HG03039 (cell line): Measurements from ENCODE around the gene MOCOS.
A peak's percentile ranks its signal among the peaks of the same experiment; 100 is the strongest.
"Not testable (repeated sequence)": the region's sequence is repeated elsewhere in the genome, so short reads cannot be mapped to it uniquely, and the experiment has no call there.

Source experiments
- ATAC-seq: cut with Tn5 transposase; IDR thresholded peaks from one replicate; pipeline ENCODE4 v1.9.1; 2021; ENCODE audit warnings: mild to moderate bottlenecking, moderate library complexity; ENCODE audit not compliant: unreplicated experiment

The MOCOS gene, protein sequence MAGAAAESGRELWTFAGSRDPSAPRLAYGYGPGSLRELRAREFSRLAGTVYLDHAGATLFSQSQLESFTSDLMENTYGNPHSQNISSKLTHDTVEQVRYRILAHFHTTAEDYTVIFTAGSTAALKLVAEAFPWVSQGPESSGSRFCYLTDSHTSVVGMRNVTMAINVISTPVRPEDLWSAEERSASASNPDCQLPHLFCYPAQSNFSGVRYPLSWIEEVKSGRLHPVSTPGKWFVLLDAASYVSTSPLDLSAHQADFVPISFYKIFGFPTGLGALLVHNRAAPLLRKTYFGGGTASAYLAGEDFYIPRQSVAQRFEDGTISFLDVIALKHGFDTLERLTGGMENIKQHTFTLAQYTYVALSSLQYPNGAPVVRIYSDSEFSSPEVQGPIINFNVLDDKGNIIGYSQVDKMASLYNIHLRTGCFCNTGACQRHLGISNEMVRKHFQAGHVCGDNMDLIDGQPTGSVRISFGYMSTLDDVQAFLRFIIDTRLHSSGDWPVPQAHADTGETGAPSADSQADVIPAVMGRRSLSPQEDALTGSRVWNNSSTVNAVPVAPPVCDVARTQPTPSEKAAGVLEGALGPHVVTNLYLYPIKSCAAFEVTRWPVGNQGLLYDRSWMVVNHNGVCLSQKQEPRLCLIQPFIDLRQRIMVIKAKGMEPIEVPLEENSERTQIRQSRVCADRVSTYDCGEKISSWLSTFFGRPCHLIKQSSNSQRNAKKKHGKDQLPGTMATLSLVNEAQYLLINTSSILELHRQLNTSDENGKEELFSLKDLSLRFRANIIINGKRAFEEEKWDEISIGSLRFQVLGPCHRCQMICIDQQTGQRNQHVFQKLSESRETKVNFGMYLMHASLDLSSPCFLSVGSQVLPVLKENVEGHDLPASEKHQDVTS

DNA sequence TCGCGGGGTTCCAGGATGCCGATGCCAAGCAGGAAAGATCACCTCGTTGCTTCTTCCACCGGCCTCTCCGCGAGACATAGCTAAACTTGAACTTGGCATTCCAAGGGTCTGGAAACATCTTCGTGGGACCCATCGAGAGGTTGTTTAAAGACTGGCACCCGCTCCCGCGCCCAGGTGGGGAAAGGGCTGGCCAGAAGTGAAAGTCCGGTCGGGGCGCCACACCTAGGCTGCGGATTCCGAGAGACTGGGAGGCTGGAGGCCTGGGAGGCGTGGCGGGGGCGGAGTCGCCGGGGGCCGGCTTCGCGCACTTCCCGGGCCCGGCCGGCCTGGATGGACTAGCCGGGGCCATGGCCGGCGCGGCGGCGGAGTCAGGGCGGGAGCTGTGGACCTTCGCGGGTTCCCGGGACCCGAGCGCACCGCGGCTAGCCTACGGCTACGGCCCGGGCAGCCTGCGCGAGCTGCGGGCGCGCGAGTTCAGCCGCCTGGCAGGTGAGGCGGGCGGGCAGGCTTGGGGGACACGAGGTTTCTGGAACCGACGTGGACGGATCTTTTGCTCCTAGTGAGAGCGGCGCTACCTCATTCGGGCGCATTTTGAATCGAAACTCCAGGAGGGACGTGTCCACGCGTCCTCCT is at the start of gene MOCOS:
TSS of gene MOCOS (plus strand) at position 305 of the 633 bp plus-strand sequence. CDS start at position 348, 43 bp downstream.
- peak; percentile 82 for ATAC-seq

DNA sequence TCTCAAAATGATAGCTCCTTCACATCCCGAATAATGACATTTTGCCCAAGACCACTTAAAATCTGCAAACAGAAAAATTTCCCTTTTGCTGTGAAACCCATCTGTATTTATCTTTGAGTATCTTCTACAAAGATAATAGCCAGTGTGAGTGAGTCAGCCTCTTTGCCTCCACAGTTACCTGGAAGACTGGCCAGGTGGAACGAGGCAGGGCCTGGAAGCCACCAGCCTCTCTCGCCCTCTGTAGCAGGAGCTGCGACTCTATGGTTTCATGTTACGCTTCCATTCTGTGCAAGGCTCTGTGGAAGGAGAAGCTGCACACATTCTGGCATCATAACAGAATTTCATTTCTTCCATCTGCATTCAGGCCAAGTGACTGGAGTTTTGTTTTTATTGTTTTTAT is 48.1 kb upstream of the MOCOS start:
- ATAC-seq = no peak

DNA sequence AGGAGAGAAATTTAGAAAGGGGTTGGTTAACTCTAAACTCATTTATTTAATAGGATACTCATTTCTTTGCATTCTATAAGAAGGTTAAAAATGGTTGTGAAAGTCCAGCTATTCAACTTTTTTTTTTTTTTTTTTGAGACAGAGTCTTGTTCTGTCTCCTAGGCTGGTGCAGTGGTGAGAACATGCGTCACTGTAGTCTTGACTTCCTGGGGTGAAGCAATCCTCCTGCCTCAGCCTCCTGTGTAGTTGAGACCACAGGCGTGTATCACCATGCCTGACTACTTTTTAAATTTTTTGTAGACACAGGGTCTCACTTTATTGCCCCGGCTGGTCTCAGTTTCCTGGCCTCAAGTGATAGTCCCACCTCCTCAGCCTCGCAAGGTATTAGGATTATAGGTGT is 45.7 kb upstream of the MOCOS start:
- ATAC-seq = no peak

DNA sequence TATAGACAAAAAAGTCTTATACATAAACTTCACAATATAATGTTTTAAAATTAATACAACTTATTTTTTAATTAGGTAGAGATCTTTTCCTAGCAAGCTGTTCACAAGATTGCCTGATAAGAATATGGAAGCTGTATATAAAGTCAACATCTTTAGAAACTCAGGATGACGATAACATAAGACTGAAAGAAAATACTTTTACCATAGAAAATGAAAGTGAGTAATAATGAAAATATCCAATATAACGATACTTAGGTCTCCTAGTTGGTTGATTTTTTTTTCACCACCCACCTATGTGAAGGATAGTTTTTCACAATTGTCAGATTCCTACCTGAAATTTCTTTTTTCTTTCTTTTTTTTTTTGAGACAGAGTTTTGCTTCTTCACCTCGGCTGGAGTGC is 44.5 kb upstream of the MOCOS start:
- ATAC-seq = no peak

DNA sequence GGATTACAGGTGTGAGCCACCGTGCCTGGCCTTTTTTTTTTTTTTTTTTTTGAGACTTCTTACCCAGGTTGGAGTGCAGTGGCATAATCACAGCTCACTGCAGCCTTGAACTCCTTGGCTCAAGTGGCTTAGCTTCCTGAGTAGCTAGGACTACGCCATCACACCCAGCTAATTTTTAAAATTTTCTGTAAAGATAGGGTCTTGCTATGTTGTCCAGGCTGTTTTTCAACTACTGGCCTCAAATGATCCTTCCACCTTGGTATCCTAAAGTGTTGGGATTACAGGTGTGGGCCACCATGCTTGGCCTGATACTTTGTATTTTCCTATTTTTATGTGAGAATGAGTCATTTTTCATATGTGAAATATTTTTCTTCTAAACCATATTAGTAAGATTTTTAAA is 43.9 kb upstream of the MOCOS start:
- ATAC-seq = no peak

DNA sequence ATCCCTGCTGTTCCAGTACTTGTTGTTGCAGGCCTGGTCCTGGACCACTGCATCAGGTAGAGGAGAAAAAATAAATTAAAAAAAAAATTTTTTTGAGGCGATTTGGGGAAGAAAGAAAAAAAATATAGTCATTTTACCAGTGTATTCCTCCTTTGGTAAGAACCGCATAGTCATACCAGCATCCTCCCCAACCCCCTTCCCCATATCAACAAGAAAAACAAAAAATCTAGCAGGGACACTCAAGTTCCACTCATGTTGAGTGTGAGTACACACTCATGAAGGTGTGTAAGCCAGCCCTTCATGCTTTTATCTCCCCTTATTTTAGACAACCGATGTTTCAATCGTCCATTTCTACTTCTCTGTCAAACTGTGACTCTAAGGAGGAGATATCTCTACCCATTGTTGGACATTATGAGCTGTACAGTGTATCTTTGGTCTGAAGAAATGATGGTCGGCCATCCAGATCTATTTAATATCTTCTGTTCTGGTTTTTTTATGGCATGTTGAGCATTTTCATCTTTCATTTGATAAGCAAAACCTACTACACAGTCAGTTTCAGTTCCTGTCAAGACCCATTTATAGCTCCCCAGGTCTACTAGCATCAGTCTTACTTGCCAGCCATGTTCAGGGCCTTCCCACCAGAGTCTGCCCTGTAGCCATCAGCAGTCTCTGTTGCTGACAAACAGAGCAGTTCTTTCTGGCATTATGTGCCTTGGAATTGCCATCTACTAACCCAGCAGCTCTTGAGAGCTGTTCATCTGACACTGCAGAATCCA is 37.6 kb upstream of the MOCOS start:
- peak; percentile 87 for ATAC-seq

DNA sequence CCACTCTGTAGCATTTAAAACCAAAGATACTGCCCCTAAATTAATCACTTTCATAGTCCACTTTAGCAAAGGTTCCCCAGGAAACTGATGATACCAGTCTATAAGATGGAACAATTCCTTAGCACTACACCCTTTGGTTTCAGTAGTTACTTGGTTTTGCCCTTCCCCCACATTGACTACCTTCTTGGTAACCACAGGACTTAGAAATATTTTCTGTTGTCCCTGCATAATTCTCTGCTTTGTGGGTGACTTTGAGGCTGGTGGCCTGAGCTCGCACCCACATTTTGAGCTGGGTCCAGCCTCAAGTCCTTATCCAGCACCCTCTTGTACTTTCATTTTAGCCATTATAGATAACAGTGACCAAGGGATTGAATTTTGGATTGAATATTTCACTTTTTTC is 34.5 kb upstream of the MOCOS start:
- no peak for ATAC-seq

DNA sequence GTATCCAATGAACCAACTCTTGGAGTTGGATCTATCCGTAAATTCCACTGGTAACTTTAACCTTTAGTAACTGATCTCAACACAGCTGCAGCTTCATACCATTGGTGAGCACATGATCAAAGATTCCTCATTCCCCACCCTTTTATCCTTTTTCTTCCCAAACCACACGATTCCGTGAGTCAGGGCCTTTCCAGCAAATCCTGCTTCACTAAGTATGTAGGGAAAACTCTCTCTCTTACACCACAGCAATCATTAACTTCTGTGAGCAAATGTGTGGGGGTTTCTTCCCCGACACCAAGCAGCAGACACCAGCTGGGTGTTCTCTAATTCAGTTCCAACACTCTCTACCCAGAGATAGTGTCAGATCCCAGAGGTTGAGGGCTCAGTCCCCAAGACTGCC is 34.1 kb upstream of the MOCOS start:
- no peak for ATAC-seq

DNA sequence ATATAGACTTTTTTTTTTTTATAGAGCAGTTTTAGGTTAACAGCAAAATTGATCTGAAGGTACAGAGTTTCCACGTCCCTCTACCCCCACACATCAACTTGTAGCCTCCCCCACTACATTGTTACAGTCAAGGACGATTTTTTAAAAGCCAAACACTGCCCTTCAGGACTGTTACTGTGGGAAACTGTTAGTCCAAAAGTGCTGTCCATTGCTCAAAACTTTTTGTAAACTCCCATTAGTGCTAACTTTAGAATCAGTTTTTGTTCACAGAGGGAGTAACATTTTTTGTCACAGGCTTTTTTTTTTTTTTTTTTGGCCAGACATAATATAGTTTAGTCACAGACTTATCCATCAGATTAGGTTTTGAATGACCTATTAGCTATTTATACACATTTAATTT is 33.5 kb upstream of the MOCOS start:
- ATAC-seq = no peak

DNA sequence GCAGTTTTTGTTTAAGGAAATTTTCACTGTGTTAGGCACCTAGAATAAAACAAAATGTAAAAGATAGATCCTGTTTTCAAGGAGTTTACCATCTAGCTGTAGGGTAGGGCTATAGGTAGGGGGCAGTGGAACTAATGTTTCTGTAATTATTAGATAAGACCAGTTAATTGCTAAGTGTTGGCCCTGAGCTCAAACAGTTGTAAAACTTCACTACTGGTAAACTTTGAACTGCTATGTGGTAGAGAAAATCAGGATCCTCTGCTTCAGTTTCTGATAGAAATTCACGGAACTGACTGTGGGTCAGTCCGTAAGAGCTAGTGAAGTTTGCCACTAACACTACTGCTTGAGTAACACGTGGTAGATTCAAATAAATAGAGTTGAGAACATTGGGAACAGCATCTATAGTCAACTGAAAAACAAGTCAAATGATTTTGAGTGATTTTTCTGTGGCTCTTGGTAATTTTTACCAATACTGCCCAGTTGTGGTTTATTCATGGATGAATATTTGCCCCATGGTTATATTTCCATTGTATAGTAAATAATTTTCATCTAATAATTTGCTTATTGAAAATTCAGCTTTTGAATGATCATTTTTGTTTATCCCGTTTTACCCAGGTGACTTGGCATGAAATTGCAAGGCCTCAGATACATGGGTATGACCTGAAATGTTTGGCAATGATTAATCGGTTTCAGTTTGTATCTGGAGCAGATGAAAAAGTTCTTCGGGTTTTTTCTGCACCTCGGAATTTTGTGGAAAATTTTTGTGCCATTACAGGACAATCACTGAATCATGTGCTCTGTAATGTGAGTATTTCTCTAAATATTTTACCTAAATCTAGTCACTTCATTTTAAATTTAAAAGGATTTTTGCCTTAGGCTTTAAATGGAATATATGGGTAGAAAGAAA is 31.2 kb upstream of the MOCOS start:
- no peak for ATAC-seq

DNA sequence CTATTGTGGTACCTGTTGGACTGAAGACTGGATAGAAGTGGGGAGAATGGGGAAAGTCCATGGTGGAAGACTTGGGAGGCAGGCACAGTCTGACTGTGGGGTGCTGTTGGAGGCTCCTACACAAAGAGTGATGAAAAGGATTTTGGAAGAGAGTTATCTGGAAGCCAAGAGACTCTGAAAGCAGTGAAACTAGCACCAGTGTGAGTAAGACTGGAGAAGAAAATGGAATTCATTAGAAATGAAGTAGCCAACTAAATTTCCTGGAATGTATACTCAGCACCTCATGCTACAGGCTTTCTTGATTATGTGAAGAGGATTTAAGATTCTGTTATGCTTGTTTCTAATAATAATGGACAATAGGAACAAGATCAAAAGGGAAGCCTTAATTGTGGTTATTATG is 29.9 kb upstream of the MOCOS start:
- ATAC-seq = no peak

DNA sequence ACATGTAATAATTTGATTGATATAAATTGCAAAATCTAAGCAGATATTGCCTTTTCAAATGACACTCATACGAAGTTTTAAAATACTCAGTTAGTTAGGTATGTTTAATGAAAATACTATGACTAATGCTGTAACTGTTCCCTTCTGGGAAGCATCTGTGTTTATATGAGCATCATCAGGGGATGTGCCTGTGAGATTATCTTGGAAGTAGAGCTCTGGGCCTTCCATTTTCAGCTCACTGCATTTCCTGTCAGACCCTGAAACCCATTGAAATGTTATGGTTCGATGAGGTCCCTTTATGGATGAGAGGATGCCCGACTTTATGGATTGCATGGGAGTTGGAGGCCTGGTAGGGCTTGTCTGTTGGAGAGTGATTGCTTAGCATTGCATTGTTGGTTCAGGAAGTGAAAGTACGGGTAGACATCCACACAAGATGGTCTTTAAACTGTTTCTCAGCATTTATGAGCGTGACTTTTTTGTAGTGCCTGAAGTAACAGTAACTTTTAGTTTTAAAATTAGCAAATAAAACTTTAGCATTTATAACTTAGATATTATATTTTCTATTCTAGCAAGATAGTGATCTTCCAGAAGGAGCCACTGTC is 28.9 kb upstream of the MOCOS start:
- no peak for ATAC-seq

DNA sequence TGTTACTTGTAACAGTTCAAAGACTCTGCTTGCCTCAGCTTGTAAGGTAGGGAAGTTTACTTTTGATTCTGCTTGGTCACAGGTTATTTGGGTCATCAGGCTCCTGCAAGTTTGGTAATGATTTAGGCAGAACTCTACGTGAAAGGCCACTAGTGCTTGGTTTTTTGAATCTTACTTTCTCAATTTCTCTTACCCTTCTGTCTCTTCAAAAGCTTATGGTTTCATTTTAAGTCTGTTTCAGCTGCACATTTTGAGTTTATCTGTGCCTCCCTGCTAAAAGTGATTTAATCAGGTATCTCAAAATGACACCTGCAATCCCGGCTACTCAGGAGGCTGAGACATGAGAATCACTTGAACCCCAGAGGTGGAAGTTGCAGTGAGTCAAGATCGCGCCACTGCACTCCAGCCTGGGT is 26.3 kb upstream of the MOCOS start:
- no peak for ATAC-seq

DNA sequence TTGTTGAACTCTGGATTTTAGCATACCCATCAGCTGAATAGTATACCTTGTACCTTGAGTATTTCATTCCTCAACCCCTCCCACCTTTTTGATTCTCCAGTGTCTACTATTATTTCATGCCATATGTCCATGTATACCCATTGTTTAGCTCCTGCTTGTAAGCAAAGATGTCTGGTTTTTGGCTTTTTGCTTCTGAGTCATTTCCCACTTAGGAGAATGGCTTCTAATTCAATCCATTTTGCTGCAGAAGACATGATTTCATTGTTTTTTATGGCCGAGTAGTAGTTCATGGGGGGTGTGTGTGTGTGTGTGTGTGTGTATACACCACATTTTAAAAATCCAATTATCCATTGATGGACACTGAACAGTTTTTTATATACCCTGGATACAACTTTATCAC is 24.3 kb upstream of the MOCOS start:
- ATAC-seq = no peak

DNA sequence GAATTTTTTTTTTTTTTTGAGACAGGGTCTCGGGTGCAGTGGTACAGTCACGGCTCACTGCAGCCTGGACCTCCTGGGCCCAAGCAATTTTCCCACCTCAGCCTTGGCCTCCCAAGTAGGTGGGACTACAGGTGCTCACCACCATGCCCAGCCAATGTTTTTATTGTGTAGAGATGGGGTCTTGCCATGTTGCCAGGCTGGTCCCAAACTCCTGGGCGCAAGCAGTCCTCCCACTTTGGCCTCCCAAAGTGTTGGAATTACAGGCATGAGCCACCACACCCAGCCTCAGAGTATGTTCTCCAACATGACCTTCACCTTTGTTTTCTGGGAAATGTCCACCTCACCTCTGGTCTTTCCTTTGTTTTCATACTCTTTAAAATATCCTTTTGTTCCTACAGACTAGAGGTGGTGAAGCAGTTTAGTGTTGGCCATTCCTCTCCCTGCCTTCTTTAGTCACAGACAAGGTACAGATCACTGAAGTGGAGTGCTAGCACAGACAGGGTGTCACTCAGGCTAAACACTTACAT is 19.5 kb upstream of the MOCOS start:
- no peak for ATAC-seq

DNA sequence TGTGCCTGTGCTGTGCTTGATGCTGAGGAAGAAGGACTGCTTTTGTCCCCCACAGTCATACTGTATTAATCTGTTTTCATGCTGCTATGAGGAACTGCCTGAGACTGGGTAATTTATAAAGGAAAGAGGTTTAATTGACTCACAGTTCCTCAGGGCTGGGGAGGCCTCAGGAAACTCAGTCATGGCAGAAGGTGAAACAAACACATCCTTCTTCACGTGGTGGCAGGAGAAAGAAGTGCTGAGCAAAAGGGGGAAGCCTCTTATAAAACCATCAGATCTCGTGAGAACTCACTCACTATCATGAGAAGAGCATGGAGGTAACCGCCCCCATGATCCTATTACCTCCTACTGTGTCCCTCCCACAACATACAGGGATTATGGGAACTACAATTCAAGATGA is 19.0 kb upstream of the MOCOS start:
- ATAC-seq = not testable (repeated sequence)

DNA sequence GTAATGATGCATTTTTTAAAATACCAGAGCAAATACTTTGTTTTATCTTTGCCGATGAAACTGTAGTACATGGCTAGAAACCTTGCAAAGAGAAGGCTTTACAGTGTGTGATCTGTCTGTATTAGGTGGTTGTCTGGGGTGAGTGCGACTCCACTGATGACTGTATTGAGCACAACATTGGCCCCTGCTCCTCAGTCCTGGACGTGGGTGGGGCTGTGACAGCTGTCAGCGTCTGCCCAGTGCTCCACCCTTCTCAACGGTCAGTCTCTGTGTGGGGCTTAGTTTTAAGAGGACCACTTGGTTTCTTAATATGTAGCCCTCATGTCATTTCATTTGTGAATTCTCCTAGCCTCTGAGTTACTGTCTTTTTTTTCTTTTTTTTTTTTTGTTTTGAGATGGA is 17.4 kb upstream of the MOCOS start:
- no peak for ATAC-seq

DNA sequence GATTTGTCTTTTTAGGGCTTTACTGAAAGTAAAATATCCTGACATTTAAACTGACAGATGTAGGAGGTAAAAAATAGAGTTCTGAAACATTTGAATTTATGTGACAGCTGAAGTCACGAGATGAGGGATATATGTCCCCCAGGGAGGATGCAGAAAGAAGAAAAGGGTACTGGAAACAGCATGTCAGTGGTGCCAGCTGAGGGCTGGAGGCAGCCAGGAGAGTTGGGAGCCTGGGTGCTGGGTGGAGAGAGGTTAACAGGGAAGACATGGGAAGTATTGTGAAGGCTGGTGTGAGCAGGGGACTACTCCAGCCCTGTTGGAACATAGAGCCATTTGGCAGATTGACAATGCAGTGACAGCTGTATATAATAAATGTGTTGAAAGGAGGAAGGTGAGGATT is 11.8 kb upstream of the MOCOS start:
- no peak for ATAC-seq

DNA sequence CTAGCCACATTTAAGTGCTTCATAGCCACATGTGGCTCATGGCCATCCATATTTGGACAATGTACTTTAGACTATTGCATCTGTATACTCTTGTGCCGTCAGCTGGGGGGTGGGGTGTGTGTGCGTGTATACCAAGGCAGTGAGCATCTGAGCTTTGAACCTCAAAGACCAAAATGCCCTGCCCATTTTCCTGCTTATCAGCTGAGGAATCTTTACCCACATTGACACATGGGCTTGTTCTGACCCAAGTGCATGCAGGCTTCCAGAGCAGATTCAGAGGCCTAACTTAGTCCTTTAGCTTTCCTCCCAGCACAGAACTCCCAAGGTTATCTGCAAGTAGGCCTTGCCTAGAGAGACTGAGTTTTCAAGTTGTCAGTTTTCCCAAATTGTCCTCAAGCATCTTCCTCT is 11.1 kb upstream of the MOCOS start:
- no peak for ATAC-seq
